Hindlimb muscle (tissue), 1 donor: Measurements from ENCODE around the gene RSPRY1. TPM values are rescaled to one million over a fixed set of nuclear protein-coding genes. Genes with fewer than 3 reads are reported as not detected.

Experiments
- DNase-seq: peaks from one replicate; pipeline ENCODE4 v3.0.0-alpha.2; 2013
- polyA plus RNA-seq: library from polyadenylated mRNA; unstranded; fragments of 120-200 nt; gene quantifications from one replicate; pipeline ENCODE4 v1.2.1, GENCODE V29; 2013; ENCODE audit not compliant: insufficient read length

Gene RSPRY1
- polyA plus RNA-seq = 22.8 TPM

- peak; percentile 100 for DNase-seq
Measured at GRCh38 chr16:57185945-57186871, at the start of gene RSPRY1, which contains the start of gene PSME3IP1. Gene RSPRY1 (plus strand): TSS chr16:57186329. CDS start chr16:57204659, 18,330 bp downstream. Gene PSME3IP1 (minus strand): TSS chr16:57186039. CDS start chr16:57173854, 12,185 bp downstream.

- no peak for DNase-seq
Measured at GRCh38 chr16:57137043-57137442, 49.1 kb upstream of the RSPRY1 start.

GRCh38 chr16:57137566-57138273 lies 48.4 kb upstream of the RSPRY1 start:
- DNase-seq = no peak

- no peak for DNase-seq
Measured at GRCh38 chr16:57138281-57138935, 47.7 kb upstream of the RSPRY1 start.

GRCh38 chr16:57140931-57141668 lies 45.0 kb upstream of the RSPRY1 start:
- DNase-seq = no peak

- no peak for DNase-seq
Measured at GRCh38 chr16:57141822-57142631, 44.1 kb upstream of the RSPRY1 start.

- no peak for DNase-seq
Measured at GRCh38 chr16:57143149-57143921, 42.8 kb upstream of the RSPRY1 start.

- no peak for DNase-seq
Measured at GRCh38 chr16:57144027-57144426, 42.1 kb upstream of the RSPRY1 start.

- DNase-seq = no peak
Measured at GRCh38 chr16:57145046-57146021, 40.8 kb upstream of the RSPRY1 start.

GRCh38 chr16:57146040-57146647 lies 40.0 kb upstream of the RSPRY1 start:
- DNase-seq = no peak

GRCh38 chr16:57146735-57147134 lies 39.4 kb upstream of the RSPRY1 start:
- DNase-seq = no peak

GRCh38 chr16:57147381-57148221 lies 38.5 kb upstream of the RSPRY1 start:
- DNase-seq = peak; percentile 58

GRCh38 chr16:57148481-57148880 lies 37.6 kb upstream of the RSPRY1 start:
- no peak for DNase-seq

GRCh38 chr16:57149391-57149790 lies 36.7 kb upstream of the RSPRY1 start:
- no peak for DNase-seq

GRCh38 chr16:57150682-57151330 lies 35.3 kb upstream of the RSPRY1 start:
- no peak for DNase-seq

- no peak for DNase-seq
Measured at GRCh38 chr16:57151369-57151768, 34.8 kb upstream of the RSPRY1 start.
